Fibroblast of skin of abdomen (primary cell): ENCODE measurements around the gene YES1.
"Not testable (repeated sequence)": the region's sequence is repeated elsewhere in the genome, so short reads cannot be mapped to it uniquely, and the experiment has no call there.

Experiments used
- DNase-seq: peaks from one replicate; pipeline ENCODE4 v3.0.0-alpha.2; 2013

Gene YES1

DNA sequence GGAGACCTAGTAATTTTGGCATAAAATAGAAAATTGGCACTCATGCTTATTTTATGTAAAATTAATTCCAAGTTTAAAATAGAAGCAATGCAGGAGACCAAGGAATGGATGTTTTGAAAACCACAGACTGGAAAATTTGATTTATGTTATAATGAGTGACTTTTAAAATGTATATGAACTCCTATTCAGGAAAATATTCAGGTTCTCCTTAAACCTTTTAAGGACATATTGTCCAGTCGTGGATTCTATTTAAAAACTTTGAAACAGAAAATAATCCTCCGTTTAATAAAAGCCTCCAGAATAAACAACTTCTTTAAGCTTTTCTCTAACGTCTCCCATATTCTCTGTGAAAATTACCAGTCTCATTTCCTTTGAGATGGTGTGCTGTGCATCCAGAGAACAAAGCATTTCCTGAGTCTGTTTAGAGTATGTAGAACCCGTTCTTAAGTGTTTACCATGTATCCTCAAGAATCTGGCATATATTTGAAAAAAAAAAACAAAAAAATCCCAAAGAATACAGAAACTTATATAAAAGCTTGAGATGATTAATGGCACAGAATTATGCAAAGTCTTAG, 8.6 kb upstream of the YES1 start:
- DNase-seq = no peak

DNA sequence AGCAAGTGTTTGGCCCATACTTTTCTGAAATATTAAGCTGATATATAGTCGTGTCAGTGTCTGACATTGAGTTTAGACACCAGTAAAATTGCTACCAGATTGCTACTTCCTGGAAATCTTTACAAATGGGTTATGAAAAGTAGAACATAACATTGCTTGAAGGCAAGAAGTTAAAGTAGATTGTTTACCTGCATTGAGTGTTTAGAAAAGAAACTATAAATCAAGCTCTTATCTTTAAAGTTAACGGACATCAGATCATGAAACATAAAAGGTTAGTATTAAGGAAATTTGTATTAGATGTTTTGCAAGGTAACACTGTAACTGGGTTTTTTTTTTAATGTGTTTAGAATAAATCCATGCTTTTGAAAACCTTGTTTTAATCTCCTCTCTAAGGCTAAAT, 4.8 kb upstream of the YES1 start:
- DNase-seq = no peak

DNA sequence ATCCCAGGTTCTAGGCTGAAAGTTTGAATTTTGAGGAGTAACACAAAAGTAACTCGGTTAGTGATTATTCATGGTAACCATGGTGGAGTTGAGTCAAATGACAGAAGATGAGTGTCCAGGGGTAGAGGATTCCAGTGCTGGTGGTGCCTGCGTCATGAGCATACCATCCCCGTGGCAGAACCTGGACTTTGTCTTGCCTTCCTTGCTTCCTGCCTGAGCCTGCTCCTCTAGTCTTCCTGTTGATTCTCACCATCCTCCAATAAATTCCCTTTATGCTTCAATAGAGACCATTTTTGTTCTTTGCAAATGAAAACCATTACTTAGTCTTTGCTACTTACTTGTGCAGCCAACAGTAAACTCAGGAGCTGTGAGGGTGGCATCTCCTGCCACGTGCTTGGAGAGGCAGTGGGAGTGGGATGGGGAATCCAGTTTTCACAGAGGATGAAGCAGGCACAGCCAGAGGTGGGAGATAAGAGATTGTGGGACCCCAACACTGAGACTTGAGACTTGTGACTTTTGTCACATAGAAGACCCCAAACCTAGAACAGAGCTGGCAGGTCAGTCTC, 4.1 kb upstream of the YES1 start:
- no peak for DNase-seq

DNA sequence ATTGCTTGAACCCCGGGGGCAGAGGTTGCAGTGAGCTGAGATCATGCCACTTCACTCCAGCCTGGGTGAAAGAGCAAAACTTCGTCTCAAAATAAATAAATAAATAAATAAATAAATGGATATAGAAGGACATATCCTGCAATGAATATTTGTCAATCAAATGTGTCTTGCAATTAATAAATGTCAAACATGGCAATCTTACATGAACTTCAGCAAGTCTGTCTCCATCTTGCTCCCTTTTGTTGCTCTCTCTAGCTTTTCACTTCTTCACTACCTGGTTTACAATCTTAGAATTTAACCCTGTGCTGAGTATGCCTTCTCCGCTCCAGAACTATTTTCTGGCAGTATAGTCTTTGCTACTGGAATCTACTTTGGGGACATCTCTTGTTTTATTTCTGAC, 3.3 kb upstream of the YES1 start:
- no peak for DNase-seq

DNA sequence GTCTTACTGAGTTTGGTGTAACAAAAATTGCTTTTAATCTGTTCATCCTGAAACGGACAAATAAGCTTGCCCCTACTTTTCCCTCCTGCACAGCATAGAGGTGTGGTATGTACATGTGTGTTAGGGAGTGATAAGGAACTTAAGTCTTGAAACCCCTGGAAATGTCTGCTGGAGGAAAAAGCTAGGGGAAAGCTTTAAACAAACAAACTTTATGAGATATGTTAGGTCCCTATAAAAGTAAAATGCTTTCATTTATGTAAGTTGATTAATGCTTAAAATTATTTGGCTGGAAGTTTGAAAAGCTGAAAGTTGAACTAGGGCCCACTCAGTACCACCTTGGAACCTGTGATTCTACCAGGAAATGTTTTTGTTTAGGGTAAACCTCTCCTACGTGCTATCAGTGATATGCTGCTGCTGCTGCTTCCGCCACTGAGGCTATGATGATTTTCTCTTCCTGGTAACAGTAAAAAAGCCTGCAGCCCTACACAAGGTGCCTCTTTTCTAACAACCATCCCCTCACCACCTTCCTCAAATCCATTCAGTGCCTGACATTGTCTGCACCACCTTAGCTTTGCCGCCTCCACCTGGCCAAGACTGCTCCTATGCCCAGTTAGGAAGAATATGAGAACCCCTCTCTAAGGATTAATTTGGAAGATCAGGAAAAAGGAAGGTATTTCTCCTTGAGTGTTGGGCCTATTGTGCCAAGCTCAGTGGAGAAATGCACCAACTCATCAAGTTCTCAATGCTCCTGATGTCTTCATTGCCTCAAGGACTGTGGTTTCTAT, 2.5 kb upstream of the YES1 start:
- no peak for DNase-seq

DNA sequence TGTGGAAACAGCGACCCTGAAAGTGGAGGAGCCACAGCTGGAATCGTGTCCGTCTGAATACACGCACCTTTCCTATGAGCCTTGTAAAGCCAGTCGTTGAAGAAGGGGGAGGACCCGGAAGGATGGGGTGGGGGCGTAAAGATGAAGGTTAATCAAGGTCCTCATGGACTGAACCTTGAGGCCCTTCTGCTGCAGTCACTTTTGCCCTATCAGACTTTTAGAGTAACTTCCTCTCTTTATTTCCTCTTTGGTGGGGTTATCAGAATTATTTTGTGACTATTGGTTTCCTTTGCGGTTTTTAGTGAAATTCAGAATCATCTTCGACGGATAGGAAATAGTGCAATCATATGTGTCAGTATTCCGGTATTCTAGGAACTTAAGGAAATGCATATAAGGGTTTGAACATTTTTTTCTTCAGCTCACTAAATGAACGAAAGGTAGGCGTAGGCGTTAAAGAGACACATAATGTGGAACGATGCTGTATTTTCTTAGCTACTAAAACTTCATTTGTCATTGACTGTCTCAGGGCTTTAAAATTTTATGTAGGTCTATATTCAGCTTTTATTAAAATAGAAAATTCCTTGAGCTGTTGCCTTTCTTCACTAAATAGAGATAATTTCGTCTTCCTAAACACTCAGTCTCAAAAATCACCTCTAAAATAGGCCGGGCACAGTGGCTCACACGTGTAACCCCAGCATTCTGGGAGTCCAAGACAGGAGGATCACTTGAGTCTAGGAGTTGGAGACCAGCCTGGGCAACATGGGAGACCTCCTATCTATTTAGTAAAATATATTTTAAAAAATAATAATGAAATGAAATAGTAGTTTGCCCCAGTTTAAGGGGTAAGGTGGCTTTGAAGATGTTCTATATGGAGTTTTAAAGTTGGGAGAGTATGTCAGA, 1.4 kb upstream of the YES1 start:
- no peak for DNase-seq

DNA sequence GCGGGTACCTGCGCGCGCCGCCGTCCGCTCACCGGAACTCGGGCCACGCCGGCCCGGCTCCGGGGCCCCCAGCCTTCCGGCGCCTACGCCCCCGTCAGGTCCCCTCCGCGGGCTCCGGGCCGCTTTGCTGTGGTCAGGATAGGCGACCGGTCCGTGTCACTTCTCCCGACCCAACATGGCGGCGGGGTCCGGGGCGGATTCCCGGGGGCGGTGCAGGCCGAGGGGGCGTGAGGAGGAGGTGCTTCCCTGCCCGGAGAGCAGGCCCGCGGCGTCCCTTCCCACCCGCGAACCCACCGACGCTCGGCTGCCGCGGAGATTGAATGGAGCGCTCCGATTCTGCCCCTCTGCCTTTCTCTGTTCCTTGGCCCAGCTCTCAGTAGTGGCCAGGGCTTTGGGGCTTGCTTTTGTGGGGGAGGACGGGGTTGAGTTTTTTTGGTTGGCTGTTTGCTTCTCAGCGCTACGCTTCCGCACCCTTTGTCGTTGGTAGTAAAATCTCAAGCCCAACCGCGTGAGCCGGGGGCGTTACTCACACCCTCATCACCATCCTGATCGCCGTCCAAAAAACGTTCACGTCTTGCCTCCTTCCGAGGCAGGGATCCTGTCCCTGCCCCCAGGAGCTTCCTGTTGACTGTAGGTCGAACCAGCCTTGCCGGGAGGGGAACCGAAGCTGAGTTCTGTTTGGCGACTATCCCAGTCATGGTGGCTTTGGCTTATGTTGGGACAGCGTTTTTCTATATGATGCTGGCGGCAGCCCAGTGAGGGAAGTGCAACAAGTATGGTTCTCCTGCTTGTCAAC, 532 bp upstream of the YES1 start:
- DNase-seq = peak; percentile 86

DNA sequence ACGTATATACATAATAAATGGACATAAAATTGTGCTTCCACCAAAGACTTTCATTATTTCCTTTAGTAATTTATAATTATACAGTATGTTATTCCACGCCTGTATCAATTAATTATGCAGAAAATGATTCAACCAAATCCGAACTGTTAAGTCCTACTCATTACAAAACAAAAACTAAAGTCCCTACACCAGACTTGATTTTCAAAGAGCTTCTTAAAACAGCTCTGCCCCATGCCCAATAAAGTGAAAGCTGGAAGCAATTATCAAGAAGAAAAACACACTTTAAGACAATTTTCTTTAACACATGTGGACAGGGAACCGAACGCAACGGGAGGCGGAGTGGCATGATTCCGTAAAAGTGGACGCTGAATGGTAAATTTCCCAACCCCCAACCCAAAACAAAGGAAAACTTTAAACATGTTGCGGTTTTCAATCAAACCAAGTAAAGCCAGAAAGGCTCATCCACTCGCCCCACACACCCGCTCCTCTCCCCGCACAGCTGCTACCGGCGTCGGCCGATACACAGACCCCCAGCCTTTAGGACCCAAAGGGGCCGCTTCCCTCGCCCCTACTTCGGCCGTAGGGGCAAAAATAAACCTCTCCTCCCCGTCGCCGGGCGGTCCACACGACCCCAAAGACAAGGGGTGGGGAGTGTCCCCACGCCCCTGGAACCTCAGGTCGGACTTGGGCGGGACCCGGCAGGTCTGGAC, 705 bp downstream of the YES1 start:
- peak; percentile 17 for DNase-seq

DNA sequence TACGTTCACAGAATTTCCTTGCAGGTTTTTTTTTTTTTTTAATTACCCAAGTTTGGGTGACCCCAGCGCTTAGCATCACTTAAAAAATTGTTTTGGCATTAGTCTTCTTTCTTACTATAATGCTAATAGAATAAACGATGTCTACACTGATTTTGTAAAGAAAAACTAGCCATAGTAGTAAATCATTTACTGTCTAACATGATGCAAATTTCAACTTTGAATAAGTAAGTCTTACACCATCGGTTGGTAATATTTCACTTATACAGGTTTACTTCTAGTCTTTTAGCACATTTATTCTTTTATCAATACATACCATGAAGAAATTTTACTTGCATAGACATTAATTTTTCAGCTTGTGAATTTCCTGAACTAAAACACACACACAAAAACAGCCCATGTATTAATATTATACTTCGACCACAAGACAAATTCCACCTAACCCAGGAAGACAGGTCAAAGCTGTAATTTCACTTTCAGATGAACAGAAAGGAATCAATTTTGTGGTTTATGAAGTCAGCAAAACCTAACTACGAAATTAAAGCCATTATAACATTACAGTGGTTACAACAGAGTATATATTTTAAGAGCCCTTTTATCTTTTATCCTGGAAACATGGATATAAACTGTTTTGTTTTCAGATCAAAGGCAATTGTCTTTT, 1.9 kb downstream of the YES1 start:
- no peak for DNase-seq

DNA sequence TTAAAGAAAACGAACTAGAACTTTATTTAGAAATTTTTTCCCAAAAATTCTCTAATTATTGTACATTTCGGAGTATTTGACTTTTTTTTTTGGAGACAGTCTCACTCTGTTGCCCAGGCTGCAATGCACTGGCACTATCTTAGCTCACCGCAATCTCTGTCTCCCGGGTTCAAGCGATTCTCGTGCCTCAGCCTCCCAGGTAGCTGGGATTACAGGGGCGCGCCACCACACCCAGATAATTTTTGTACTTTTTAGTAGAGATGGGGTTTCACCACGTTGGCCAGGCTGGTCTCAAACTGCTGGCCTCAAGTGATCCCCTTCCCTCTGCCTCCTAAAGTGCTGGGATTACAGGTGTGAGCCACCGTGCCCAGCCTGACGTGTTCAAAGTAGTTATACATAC, 2.8 kb downstream of the YES1 start:
- not testable (repeated sequence) for DNase-seq

DNA sequence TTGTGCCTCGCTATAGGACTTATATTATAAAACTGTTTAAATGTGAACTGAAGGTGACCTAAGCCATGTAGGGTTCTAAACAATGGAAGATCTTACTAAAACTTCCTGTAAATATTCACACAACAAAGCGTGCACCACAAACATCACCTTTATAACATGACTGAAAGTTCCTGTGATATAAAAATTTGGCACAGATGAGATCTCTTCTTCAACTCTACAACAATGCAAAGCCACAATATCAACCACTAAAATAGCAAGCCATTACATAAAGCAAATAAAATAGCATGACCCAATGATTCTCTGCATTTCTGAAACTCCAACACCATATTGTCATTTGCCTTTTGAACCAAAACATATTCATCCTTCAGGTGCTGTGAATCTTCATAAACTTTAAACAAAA, 3.5 kb downstream of the YES1 start:
- no peak for DNase-seq

DNA sequence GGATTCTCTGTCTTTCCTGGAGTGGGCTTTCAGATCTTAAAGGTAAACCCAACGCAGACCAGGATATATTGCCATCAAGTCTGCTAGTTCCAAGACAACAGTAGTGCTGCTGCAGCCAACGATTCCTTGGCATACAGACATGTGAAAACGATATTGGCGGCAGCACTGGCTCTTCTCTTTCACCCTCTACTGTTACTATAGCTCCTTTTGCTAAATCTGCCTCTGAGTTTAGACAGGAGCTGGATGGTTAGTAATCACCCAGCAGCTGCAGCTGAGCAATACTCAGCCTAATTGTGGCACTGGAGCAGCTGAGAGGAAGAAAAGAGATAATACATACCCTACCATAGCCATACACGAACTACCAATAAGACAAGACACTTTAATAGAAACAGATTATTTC, 4.0 kb downstream of the YES1 start:
- DNase-seq = peak; percentile 18

DNA sequence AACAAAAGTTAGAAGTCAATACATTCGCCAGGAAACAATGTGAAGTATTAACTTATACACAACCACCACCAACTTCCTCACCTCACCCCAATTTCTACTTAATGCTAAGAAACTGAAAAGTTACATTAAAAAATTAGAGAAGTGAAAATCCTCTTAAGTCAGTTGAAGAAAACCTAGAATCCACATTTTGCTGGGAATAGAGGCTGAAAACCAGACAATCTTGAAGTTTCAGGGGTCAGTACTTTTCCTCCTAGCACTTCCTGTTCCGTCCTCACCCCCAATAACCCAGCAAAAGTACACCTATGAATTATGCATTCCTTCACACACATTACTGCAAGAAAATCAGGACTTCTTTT, 6.3 kb downstream of the YES1 start:
- no peak for DNase-seq

DNA sequence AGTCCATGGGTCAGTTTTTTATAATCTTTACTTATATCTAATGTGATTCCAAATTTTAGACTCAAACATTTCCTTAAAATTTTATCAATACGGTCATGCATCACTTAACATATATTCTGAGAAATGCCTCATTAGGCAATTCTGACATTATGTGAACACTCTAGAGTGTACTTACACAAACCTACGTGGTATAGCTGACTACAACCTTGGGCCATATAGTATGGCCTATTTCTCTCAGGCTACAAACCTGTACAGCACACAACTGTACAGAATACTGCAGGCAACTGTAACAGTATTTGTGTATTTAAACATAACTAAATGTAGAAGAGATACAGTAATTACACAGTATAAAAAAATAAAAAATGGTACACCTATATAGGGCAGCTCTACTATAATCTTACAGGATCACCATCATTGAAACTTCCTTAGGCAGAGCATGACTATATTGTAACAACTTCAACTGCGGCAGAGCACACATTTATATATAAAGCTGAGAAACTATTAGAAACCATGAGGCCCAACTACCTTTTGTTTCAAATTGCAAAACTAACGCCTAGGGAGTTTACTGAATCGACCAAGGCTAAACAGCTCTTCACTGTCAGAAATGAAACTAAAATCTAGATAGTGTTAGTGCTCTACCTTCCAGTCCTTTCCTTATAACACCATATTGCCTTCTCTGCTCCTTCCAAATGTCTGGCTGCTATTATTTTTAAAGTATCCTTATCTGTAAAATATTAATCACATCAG, 6.9 kb downstream of the YES1 start:
- no peak for DNase-seq

DNA sequence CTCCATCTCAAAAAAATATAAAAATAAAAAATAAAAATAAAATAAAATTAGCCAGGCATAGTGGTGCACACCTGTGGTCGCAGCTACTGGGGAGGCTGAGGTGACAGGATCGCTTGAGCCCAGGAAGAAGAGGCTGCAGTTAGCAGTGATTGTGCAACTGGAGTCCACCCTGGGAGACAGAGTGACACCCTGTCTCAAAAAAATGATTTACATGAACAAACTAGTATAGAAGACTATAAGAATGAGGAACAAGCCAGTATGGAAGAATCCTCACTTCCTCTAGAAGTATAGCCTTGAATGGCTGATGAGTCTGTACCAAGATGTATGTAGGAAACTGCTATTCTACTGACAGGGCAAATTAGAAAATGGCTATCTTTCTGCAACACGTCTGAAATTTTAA, 10.9 kb downstream of the YES1 start:
- DNase-seq = no peak

DNA sequence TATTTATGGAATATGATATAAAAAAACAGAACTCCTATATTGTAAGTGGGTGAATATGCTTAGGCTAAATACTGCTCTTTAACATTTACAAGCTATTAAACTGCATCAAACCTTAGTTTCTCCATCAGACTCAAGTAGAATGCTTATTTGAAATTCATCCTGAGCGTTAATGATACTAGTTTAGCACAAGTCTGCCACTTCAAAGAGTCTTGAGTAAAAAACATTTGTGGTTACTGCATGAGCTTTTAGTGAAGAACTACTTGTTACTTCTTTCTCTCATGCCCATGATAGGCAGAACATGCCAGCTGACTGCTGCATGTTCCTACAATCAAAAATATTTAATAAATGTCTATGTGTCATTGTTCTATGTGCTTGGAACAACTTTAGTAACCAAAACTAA, 12.1 kb downstream of the YES1 start:
- no peak for DNase-seq

DNA sequence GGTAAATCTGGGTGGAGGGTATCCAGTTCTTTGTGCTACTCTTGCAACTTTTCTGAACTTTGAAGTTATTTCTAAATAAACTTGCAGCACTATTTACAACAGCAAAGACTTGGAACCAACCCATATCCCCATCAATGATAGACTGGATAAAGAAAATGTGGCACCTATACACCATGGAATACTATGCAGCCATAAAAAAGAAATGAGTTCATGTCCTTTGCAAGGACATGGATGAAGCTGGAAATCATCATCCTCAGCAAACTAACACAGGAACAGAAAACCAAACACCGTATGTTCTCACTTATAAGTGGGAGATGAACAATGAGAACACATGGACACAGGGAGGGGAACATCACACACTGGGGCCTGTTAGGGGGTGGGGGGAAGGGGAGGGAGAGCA, 16.7 kb downstream of the YES1 start:
- not testable (repeated sequence) for DNase-seq

DNA sequence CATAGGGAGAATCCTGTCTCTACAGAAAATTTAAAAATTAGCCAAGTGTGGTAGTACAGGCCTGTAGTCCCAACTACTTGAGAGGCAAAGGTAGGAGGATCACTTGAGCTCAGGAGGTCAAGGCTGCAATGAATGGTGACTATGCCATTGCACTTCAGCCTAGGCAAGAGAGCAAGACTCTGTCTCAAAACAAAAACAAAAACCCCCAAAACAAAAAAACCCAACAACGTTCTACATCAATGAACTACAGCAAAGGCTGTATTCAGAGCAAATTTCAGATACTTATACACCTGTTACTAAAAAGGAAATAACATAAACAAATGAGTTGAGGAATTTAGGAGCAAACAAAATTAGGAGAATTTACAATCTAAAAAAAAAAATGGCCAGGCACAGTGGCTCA, 22.6 kb downstream of the YES1 start:
- DNase-seq = no peak

DNA sequence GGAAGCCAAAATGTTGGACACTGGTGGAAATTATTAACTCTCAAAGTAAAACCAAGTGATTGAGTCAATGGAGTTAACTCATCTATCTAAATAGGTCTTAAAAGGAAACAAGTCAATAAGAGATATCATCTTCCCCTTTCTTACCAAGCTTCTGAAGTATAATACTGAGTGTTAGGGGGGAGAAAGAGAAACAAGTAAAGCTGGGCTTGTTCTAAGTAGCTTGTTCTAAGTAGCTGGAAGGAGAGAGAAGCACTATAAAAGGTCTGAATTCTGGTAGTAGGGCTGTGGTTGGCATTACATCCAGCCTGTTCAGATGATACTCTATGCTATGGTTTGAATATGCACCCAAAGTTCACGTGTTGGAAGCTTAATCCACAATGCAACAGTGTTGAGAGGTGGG, 26.8 kb downstream of the YES1 start:
- no peak for DNase-seq

DNA sequence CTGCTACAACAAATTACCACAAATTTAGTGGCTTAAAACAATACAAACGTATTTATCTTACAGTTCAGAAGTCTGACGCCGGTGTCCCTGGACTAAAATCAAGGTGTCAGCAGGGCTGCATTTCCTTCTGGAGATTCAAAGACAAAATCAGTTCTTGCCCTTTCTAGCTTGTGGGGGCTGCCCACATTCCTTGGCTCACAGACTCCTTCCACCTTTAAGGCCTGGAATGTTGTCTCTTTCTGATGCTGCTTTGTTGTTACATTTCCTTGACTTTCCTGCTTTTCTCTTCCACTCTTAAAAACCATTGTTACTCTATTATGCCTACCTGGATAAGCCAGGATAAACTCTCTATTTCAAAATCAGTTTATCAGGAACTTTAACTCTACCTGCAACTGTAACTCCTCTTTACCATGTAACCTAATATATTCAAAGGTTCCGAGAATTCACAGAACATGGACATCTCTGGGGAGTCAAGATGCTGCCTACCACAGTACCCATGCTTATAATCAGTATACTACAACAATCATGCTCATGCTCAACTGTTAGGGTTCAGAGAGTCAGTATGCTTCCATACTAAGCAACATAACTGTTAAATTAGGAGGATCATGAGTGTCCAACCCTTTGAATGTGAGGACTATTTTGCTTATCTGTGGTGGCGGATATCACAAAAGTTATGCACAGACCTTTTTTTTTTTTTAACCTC, 27.4 kb downstream of the YES1 start:
- DNase-seq = no peak
